Measurements from ENCODE around the gene STK32B. TPM values are rescaled to one million over a fixed set of nuclear protein-coding genes. Genes with fewer than 3 reads are reported as not detected.
"Not testable (repeated sequence)": the region's sequence is repeated elsewhere in the genome, so short reads cannot be mapped to it uniquely, and the experiment has no call there.

STK32B gene
- total RNA-seq, 4 donors from 2014 or later: 1.6 to 3.4 (median 1.9) TPM

DNA sequence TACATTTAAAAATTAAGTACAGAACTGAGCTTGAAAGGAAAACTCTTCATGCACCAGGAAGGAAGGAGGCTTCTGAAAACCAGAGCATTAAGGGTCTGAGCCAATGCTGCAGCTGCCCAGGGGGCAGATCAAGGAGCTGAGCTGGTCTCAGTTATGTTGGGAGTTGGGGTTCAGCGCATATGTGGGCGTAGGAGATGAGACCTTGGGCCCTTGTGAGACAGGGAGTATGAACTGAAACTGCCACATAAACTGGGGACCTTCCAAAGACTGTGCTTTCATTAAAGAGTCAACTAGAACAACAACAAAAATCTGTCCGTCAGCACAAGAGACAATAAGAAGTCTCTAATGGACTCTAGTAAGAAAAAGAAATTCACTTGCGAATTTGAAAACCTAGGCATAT, 226.9 kb downstream of the STK32B start:
- TF ChIP-seq, protein P1, sequence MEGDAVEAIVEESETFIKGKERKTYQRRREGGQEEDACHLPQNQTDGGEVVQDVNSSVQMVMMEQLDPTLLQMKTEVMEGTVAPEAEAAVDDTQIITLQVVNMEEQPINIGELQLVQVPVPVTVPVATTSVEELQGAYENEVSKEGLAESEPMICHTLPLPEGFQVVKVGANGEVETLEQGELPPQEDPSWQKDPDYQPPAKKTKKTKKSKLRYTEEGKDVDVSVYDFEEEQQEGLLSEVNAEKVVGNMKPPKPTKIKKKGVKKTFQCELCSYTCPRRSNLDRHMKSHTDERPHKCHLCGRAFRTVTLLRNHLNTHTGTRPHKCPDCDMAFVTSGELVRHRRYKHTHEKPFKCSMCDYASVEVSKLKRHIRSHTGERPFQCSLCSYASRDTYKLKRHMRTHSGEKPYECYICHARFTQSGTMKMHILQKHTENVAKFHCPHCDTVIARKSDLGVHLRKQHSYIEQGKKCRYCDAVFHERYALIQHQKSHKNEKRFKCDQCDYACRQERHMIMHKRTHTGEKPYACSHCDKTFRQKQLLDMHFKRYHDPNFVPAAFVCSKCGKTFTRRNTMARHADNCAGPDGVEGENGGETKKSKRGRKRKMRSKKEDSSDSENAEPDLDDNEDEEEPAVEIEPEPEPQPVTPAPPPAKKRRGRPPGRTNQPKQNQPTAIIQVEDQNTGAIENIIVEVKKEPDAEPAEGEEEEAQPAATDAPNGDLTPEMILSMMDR (IDR thresholded peaks at IDR 0.05): no peak
- no peak for TF ChIP-seq POLR2A (IDR thresholded peaks at IDR 0.05)
- H3K4me3 ChIP-seq (ENCODE audit: low read depth, poor library complexity, severe bottlenecking): no peak overlapping the region
- no peak for DNase-seq (ENCODE audit: low spot score in 2 of 2)
- 91 to 96% methylated on average over 4 of the region's 4 CpGs for WGBS, 2 donors
- intact Hi-C loops (cut with DNase I; ENCODE audit: low total_unique reads): no loop called here

DNA sequence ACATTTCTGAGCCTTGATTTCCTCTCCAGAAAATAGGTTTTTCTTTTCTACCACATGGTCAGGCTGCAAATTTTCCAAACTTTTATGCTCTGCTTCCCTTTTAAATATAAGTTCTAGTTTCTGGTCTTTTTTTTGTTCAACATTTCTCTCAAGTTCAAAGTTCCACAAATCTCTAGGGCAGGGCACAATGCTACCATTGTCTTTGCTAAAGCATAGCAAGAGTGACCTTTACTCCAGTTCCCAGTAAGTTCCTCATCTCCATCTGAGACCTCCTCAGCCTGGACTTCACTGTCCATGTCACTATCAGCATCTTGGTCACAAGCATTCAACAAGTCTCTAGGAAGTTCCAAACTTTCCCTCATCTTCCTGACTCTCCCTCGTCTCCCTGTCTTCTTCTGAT, 228.8 kb downstream of the STK32B start:
- WGBS, 2 donors: 84 to 89% methylated on average over 1 of the region's 1 CpG
- DNase-seq (ENCODE audit: low spot score in 2 of 2); intact Hi-C loops (cut with DNase I; ENCODE audit: low total_unique reads); H3K4me3 ChIP-seq (ENCODE audit: low read depth, poor library complexity, severe bottlenecking): not testable (repeated sequence)

DNA sequence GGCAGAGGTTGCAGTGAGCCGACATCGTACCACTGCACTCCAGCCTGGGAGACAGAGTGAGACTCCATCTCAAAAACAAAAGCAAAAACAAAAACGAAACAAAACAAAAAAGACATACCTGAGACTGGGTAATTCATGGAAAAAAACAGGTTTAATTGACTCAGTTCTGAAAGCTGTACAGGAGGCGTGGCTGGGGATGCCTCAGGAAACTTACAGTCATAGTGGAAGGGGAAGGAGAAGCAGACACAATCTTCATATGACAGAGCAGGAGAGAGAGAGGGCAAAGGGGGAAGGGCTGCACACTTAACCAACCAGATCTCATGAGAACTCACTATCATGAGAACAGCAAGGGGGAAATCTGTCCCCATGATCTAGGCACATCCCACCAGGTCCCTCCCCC, 229.5 kb downstream of the STK32B start:
- 89 to 93% methylated on average over 4 of the region's 4 CpGs for WGBS, 2 donors
- intact Hi-C loops (cut with DNase I; ENCODE audit: low total_unique reads): no loop called here
- no peak for DNase-seq (ENCODE audit: low spot score in 2 of 2)
- H3K4me3 ChIP-seq (ENCODE audit: low read depth, poor library complexity, severe bottlenecking): no peak overlapping the region
- no peak for TF ChIP-seq POLR2A (IDR thresholded peaks at IDR 0.05)
- TF ChIP-seq, protein P1 (IDR thresholded peaks at IDR 0.05): no peak

DNA sequence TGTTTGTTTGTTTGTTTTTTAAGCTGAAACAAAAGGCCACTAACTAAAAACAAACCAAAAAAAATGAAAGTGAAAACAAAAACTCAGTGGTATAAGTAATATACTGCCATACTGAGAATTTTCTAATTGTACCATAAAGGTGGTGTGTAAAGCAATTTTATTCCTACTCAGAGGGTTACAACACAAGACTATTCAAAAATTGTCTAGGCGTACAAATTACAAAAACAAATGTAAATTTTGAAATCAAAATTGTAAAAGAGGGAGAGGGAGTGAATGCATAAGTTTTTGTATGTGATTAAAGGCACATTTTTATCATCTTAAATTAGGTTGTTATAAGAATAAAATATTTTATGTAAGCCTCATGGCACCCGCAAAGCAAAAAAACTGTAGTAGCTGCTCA, 232.6 kb downstream of the STK32B start:
- H3K4me3 ChIP-seq (ENCODE audit: low read depth, poor library complexity, severe bottlenecking): no peak overlapping the region
- intact Hi-C loops (cut with DNase I; ENCODE audit: low total_unique reads): no loop called here
- TF ChIP-seq, protein P1 (IDR thresholded peaks at IDR 0.05): no peak
- TF ChIP-seq POLR2A (IDR thresholded peaks at IDR 0.05): no peak
- no peak for DNase-seq (ENCODE audit: low spot score in 2 of 2)
- 88 to 90% methylated on average over 2 of the region's 2 CpGs for WGBS, 2 donors

DNA sequence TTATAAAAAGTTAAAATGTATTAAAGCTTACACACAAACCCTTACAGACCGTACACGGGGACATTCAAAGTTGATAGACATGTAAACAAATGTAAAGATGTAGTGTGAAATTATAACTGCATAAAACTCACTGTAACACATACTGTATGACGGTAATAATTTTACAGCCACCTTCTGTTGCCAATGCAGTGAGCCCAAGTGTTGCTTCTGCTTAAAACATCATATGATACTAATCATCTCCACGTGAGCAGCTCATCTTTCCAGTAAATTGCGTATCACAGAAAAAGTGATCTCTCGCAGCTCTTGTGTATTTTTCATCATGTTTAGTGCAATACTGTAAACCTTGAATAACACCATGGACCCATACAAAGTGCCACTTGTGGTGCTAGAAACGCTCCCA, 233.2 kb downstream of the STK32B start:
- TF ChIP-seq POLR2A (IDR thresholded peaks at IDR 0.05): no peak
- WGBS, 2 donors: 67 to 77% methylated on average over 7 of the region's 7 CpGs
- no peak for DNase-seq (ENCODE audit: low spot score in 2 of 2)
- H3K4me3 ChIP-seq (ENCODE audit: low read depth, poor library complexity, severe bottlenecking): no peak overlapping the region
- intact Hi-C loops (cut with DNase I; ENCODE audit: low total_unique reads): no loop called here

DNA sequence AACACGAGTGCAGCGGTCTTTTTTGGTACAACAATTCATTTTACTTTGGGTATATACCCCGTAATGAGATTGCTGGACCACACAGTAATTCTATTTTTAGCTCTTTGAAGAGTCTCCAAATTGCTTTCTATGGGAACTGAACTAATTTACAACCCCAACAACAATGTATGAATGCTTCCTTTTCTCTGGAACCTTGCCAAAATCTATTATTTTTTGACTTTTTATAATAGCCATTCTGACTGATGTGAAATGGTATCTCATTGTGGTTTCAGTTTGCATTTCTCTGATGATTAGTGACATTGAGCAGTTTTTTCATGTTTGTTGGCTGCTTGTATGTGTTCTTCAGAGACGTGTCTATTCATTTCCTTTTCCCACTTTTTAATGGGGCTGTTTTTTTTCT, 240.8 kb downstream of the STK32B start:
- intact Hi-C loops (cut with DNase I; ENCODE audit: low total_unique reads): no loop called here
- TF ChIP-seq POLR2A (IDR thresholded peaks at IDR 0.05): no peak
- TF ChIP-seq, protein P1 (IDR thresholded peaks at IDR 0.05): no peak
- no peak overlapping the region for H3K4me3 ChIP-seq (ENCODE audit: low read depth, poor library complexity, severe bottlenecking)
- DNase-seq (ENCODE audit: low spot score in 2 of 2): no peak
- WGBS, 2 donors: 58 to 64% methylated on average over 4 of the region's 4 CpGs

DNA sequence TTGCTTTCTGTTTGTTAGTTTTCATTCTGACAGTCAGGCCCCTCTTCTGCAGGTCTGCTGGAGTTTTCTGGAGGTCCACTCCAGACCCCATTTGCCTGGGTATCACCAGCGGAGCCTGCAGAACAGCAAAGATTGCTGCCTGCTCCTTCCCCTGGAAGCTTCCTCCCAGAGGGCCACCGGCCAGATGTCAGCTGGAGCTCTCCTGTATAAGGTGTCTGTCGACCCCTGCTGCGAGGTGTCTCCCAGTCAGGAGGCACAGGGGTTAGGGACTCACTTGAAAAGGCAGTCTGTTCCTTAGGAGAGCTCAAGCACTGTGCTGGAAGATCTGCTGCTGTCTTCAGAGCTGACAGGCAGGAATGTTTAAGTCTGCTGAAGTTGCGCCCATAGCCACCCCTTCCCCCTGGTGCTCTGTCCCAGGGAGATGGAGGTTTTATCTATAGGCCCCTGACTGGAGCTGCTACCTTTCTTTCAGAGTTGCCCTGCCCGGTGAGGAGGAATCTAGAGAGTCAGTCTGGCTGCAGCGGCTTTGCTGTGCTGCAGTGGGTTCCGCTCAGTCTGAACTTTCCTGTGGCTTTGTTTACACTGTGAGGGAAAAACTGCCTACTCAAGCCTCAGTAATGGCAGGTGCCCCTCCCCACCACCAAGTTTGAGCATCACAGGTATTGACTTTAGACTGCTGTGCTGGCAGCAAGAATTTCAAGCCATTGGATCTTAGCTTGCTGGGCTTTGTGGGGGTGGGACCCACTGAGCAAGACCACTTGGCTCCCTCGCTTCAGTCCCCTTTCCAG, 246.9 kb downstream of the STK32B start:
- H3K4me3 ChIP-seq (ENCODE audit: low read depth, poor library complexity, severe bottlenecking); intact Hi-C loops (cut with DNase I; ENCODE audit: low total_unique reads); DNase-seq (ENCODE audit: low spot score in 2 of 2): not testable (repeated sequence)
- WGBS, 2 donors: 89 to 90% methylated on average over 9 of the region's 9 CpGs

Measured in lower leg skin (tissue), 4 donors.